Nephron progenitor cell (in vitro differentiated cells): Measurements from ENCODE around the gene TMEM151B.

Source experiments
- DNase-seq: peaks from one replicate; pipeline ENCODE4 v3.0.0; 2021
- H3K27ac Mint-ChIP-seq: 2 replicates; pipeline ENCODE4 v1.8.0; 2021; ENCODE audit warnings: mild to moderate bottlenecking, moderate library complexity, mixed read lengths
- H3K27me3 Mint-ChIP-seq: 2 replicates; pipeline ENCODE4 v1.8.0; 2021; ENCODE audit warnings: mild to moderate bottlenecking, low read depth, mixed read lengths; ENCODE audit not compliant: poor library complexity
- H3K36me3 Mint-ChIP-seq: 2 replicates; pipeline ENCODE4 v1.8.0; 2021; ENCODE audit warnings: low read depth, mixed read lengths
- H3K4me1 Mint-ChIP-seq: 2 replicates; pipeline ENCODE4 v1.8.0; 2021; ENCODE audit warnings: mixed read lengths
- H3K4me3 Mint-ChIP-seq: 2 replicates; pipeline ENCODE4 v1.8.0; 2021; ENCODE audit warnings: mild to moderate bottlenecking, moderate library complexity, mixed read lengths
- H3K9me3 Mint-ChIP-seq: 2 replicates; pipeline ENCODE4 v1.8.0; 2021; ENCODE audit warnings: mild to moderate bottlenecking, moderate library complexity, mixed read lengths
- CTCF ChIP-seq: fragments of 200-600 bp; sonication (generic); IDR thresholded peaks from 2 replicates; pipeline ENCODE4 v1.5.0; 2021; ENCODE audit warnings: antibody characterized with exemption

TMEM151B gene

GRCh38 chr6:44300292-44300823, 30.1 kb downstream of the TMEM151B start:
- DNase-seq = no peak
- H3K27ac Mint-ChIP-seq = no peak overlapping the region
- peaks cover 40% of the 10 kb centered on the region for H3K27me3 Mint-ChIP-seq
- peaks cover 44% of the 10 kb centered on the region for H3K36me3 Mint-ChIP-seq
- peaks cover 13% of the 10 kb centered on the region for H3K4me1 Mint-ChIP-seq
- TF ChIP-seq CTCF = no peak
- no peaks in the 10 kb centered on the region for H3K9me3 Mint-ChIP-seq
- no peak overlapping the region for H3K4me3 Mint-ChIP-seq

GRCh38 chr6:44301106-44301505, 30.9 kb downstream of the TMEM151B start:
- Mint-ChIP-seq H3K4me3 (no peak overlapping the region), H3K27me3 (peaks cover 33% of the 10 kb centered on the region), H3K4me1 (peaks cover 20% of the 10 kb centered on the region), H3K27ac (no peak overlapping the region), H3K36me3 (peaks cover 49% of the 10 kb centered on the region), H3K9me3 (no peaks in the 10 kb centered on the region)
- TF ChIP-seq CTCF = no peak
- no peak for DNase-seq

GRCh38 chr6:44301782-44302564, 31.7 kb downstream of the TMEM151B start:
- H3K27me3 Mint-ChIP-seq = peaks cover 24% of the 10 kb centered on the region
- peaks cover 20% of the 10 kb centered on the region for H3K4me1 Mint-ChIP-seq
- no peaks in the 10 kb centered on the region for H3K9me3 Mint-ChIP-seq
- H3K36me3 Mint-ChIP-seq = peaks cover 49% of the 10 kb centered on the region
- no peak for DNase-seq
- H3K27ac Mint-ChIP-seq = no peak overlapping the region
- TF ChIP-seq CTCF = no peak
- no peak overlapping the region for H3K4me3 Mint-ChIP-seq

GRCh38 chr6:44302856-44303255, 32.6 kb downstream of the TMEM151B start:
- no peaks in the 10 kb centered on the region for H3K9me3 Mint-ChIP-seq
- H3K4me1 Mint-ChIP-seq = peaks cover 17% of the 10 kb centered on the region
- no peak for DNase-seq
- H3K27ac Mint-ChIP-seq = no peak overlapping the region
- H3K36me3 Mint-ChIP-seq = peaks cover 51% of the 10 kb centered on the region
- peaks cover 19% of the 10 kb centered on the region for H3K27me3 Mint-ChIP-seq
- no peak overlapping the region for H3K4me3 Mint-ChIP-seq
- no peak for TF ChIP-seq CTCF

- Mint-ChIP-seq H3K27me3 (peaks cover 9% of the 10 kb centered on the region), H3K9me3 (no peaks in the 10 kb centered on the region), H3K4me3 (no peak overlapping the region), H3K27ac (no peak overlapping the region), H3K4me1 (peaks cover 13% of the 10 kb centered on the region), H3K36me3 (peaks cover 58% of the 10 kb centered on the region)
- TF ChIP-seq CTCF = no peak
- DNase-seq = no peak
Measured at GRCh38 chr6:44303842-44304241, 33.6 kb downstream of the TMEM151B start.
